ENCODE results near the gene THSD4.

Gene THSD4

GRCh38 chr15:71646767-71647486 is 531.7 kb downstream of the THSD4 start:
- Histone ChIP-seq H3K9ac (ENCODE audit: low read depth, low read length, poor library complexity, severe bottlenecking) (no peak overlapping the region), H3K27me3 (ENCODE audit: insufficient read depth, low read length, poor library complexity, severe bottlenecking) (no peaks in the 10 kb centered on the region), H3K4me2 (ENCODE audit: low read depth, low read length, poor library complexity, severe bottlenecking) (no peak overlapping the region), H3F3A (ENCODE audit: low read depth) (no peaks in the 10 kb centered on the region), H3K9me2 (replicated peaks; ENCODE audit: low read depth, low read length) (no peaks in the 10 kb centered on the region), H3K79me2 (ENCODE audit: insufficient read depth, low read length) (no peaks in the 10 kb centered on the region), H3K36me3 (ENCODE audit: insufficient read depth, low read length) (no peaks in the 10 kb centered on the region), H3K4me3 (ENCODE audit: low read length, poor library complexity, severe bottlenecking) (no peak overlapping the region), H4K20me1 (ENCODE audit: insufficient read depth, low read length, poor library complexity, severe bottlenecking) (no peaks in the 10 kb centered on the region), H3K4me1 (ENCODE audit: insufficient read depth, low read length, poor library complexity, severe bottlenecking) (no peaks in the 10 kb centered on the region), H2AFZ (ENCODE audit: low read length) (no peak overlapping the region), H3K9me3 (ENCODE audit: insufficient read depth, low read depth, low read length) (no peaks in the 10 kb centered on the region)
- TF ChIP-seq CTCF (conservative IDR thresholded peaks at IDR 0.05; ENCODE audit: low read length): no peak
- no peak for TF ChIP-seq EZH2phosphoT487 (IDR thresholded peaks at IDR 0.05; ENCODE audit: borderline replicate concordance)

- Histone ChIP-seq H3K27me3 (ENCODE audit: insufficient read depth, low read length, poor library complexity, severe bottlenecking) (no peaks in the 10 kb centered on the region), H3K9me3 (ENCODE audit: insufficient read depth, low read depth, low read length) (no peaks in the 10 kb centered on the region), H3K9me2 (replicated peaks; ENCODE audit: low read depth, low read length) (no peaks in the 10 kb centered on the region), H3K4me1 (ENCODE audit: insufficient read depth, low read length, poor library complexity, severe bottlenecking) (no peaks in the 10 kb centered on the region), H4K20me1 (ENCODE audit: insufficient read depth, low read length, poor library complexity, severe bottlenecking) (no peaks in the 10 kb centered on the region), H3K9ac (ENCODE audit: low read depth, low read length, poor library complexity, severe bottlenecking) (no peak overlapping the region), H3K36me3 (ENCODE audit: insufficient read depth, low read length) (no peaks in the 10 kb centered on the region), H2AFZ (ENCODE audit: low read length) (no peak overlapping the region), H3K79me2 (ENCODE audit: insufficient read depth, low read length) (no peaks in the 10 kb centered on the region), H3F3A (ENCODE audit: low read depth) (no peaks in the 10 kb centered on the region), H3K4me3 (ENCODE audit: low read length, poor library complexity, severe bottlenecking) (no peak overlapping the region), H3K4me2 (ENCODE audit: low read depth, low read length, poor library complexity, severe bottlenecking) (no peak overlapping the region)
- no peak for TF ChIP-seq CTCF (conservative IDR thresholded peaks at IDR 0.05; ENCODE audit: low read length)
- no peak for TF ChIP-seq EZH2phosphoT487 (IDR thresholded peaks at IDR 0.05; ENCODE audit: borderline replicate concordance)
Measured at GRCh38 chr15:71647487-71647808, 532.2 kb downstream of the THSD4 start.

GRCh38 chr15:71648095-71648494 is 532.8 kb downstream of the THSD4 start:
- no peak for TF ChIP-seq EZH2phosphoT487 (IDR thresholded peaks at IDR 0.05; ENCODE audit: borderline replicate concordance)
- TF ChIP-seq CTCF (conservative IDR thresholded peaks at IDR 0.05; ENCODE audit: low read length): no peak
- H3K27me3 ChIP-seq (ENCODE audit: insufficient read depth, low read length, poor library complexity, severe bottlenecking): no peaks in the 10 kb centered on the region
- H3K79me2 ChIP-seq (ENCODE audit: insufficient read depth, low read length): no peaks in the 10 kb centered on the region
- no peaks in the 10 kb centered on the region for H3K4me1 ChIP-seq (ENCODE audit: insufficient read depth, low read length, poor library complexity, severe bottlenecking)
- no peaks in the 10 kb centered on the region for H3K9me2 ChIP-seq (replicated peaks; ENCODE audit: low read depth, low read length)
- H3K9me3 ChIP-seq (ENCODE audit: insufficient read depth, low read depth, low read length): no peaks in the 10 kb centered on the region
- no peak overlapping the region for H3K4me3 ChIP-seq (ENCODE audit: low read length, poor library complexity, severe bottlenecking)
- no peaks in the 10 kb centered on the region for H3F3A ChIP-seq (ENCODE audit: low read depth)
- no peak overlapping the region for H3K4me2 ChIP-seq (ENCODE audit: low read depth, low read length, poor library complexity, severe bottlenecking)
- H2AFZ ChIP-seq (ENCODE audit: low read length): no peak overlapping the region
- H4K20me1 ChIP-seq (ENCODE audit: insufficient read depth, low read length, poor library complexity, severe bottlenecking): no peaks in the 10 kb centered on the region
- no peak overlapping the region for H3K9ac ChIP-seq (ENCODE audit: low read depth, low read length, poor library complexity, severe bottlenecking)
- H3K36me3 ChIP-seq (ENCODE audit: insufficient read depth, low read length): no peaks in the 10 kb centered on the region

Measured in Loucy (cell line).